HG02870 (cell line): ENCODE results near the gene OGFOD3.
"Not testable (repeated sequence)": the region's sequence is repeated elsewhere in the genome, so short reads cannot be mapped to it uniquely, and the experiment has no call there.

Experiments
- ATAC-seq: cut with Tn5 transposase; IDR thresholded peaks from one replicate; pipeline ENCODE4 v1.9.1; 2021; ENCODE audit warnings: mild to moderate bottlenecking, moderate library complexity; ENCODE audit not compliant: unreplicated experiment

OGFOD3 gene

GRCh38 chr17:82390015-82390859 is 28.1 kb downstream of the OGFOD3 start:
- no peak for ATAC-seq

- ATAC-seq = no peak
These were observed 29.0 kb downstream of the OGFOD3 start for GRCh38 chr17:82389379-82389778.

- ATAC-seq = no peak
These were observed 29.5 kb downstream of the OGFOD3 start for GRCh38 chr17:82388922-82389283.

GRCh38 chr17:82388223-82388921 is 30.0 kb downstream of the OGFOD3 start:
- no peak for ATAC-seq

GRCh38 chr17:82387705-82388106 is 30.7 kb downstream of the OGFOD3 start:
- no peak for ATAC-seq

GRCh38 chr17:82386881-82387704 is 31.3 kb downstream of the OGFOD3 start:
- ATAC-seq = no peak

- ATAC-seq = no peak
These were observed 32.0 kb downstream of the OGFOD3 start for GRCh38 chr17:82386255-82386831.

GRCh38 chr17:82385559-82386254 is 32.7 kb downstream of the OGFOD3 start:
- ATAC-seq = no peak

GRCh38 chr17:82384730-82385481 is 33.5 kb downstream of the OGFOD3 start:
- ATAC-seq = no peak

- no peak for ATAC-seq
These were observed 34.2 kb downstream of the OGFOD3 start for GRCh38 chr17:82384051-82384729.

GRCh38 chr17:82383411-82383810 is 35.0 kb downstream of the OGFOD3 start:
- no peak for ATAC-seq

- ATAC-seq = no peak
These were observed 35.5 kb downstream of the OGFOD3 start for GRCh38 chr17:82382933-82383255.

GRCh38 chr17:82382220-82382932 is 36.0 kb downstream of the OGFOD3 start:
- ATAC-seq = not testable (repeated sequence)

- not testable (repeated sequence) for ATAC-seq
These were observed 36.7 kb downstream of the OGFOD3 start for GRCh38 chr17:82381703-82382009.

- ATAC-seq = no peak
These were observed 37.3 kb downstream of the OGFOD3 start for GRCh38 chr17:82380860-82381702.

- ATAC-seq = no peak
These were observed 39.7 kb downstream of the OGFOD3 start for GRCh38 chr17:82378741-82379021.

- ATAC-seq = no peak
These were observed 40.3 kb downstream of the OGFOD3 start for GRCh38 chr17:82377924-82378740.
